Measurements from ENCODE around the gene HIGD1B.

DNA sequence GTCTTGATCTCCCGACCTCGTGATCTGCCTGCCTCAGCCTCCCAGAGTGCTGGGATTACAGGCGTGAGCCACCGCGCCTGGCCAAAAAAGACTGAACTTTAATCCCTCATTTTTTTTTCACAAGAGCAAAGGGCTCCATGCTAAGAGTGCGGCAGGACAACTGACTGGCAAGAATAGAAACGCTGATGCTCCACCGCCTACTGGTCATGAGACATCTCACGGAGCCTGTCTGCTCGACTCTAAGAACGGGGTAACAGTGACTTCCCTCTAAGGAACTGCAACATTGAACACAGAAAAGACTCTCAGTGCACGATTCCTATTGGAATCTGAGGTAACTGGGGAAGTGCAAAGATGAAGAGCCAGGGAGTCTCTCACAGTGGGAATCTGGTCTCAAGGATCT is 23.9 kb downstream of the HIGD1B start:
- TF ChIP-seq ZZZ3 (IDR thresholded peaks at IDR 0.05) (no peak), TEAD4 (IDR thresholded peaks at IDR 0.05; ENCODE audit: low read length) (no peak), TEAD4 (CRISPR knock-in tag; IDR thresholded peaks at IDR 0.05; ENCODE audit: borderline replicate concordance) (no peak)
- TF ChIP-seq, protein P1, sequence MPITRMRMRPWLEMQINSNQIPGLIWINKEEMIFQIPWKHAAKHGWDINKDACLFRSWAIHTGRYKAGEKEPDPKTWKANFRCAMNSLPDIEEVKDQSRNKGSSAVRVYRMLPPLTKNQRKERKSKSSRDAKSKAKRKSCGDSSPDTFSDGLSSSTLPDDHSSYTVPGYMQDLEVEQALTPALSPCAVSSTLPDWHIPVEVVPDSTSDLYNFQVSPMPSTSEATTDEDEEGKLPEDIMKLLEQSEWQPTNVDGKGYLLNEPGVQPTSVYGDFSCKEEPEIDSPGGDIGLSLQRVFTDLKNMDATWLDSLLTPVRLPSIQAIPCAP (CRISPR knock-in tag; IDR thresholded peaks at IDR 0.05; ENCODE audit: borderline replicate concordance), result no peak

Data from K562 (cell line).